Endodermal cell (in vitro differentiated cells): ENCODE data around the gene CXCL8. TPM values are rescaled to one million over a fixed set of nuclear protein-coding genes. Genes with fewer than 3 reads are reported as not detected.

ENCODE experiments used
- DNase-seq: peaks from one replicate; pipeline ENCODE4 v3.0.0-alpha.2; 2017
- H3K27ac ChIP-seq: 2 replicates; pipeline ENCODE4 v1.5.1; 2013; ENCODE audit warnings: mild to moderate bottlenecking, low read depth, low read length, moderate library complexity
- H3K27me3 ChIP-seq: 2 replicates; pipeline ENCODE4 v1.6.1; 2013; ENCODE audit warnings: mild to moderate bottlenecking, low read length, moderate library complexity; ENCODE audit not compliant: insufficient read depth, control insufficient read depth, poor library complexity, severe bottlenecking
- H3K36me3 ChIP-seq: 2 replicates; pipeline ENCODE4 v1.7.0; 2013; ENCODE audit warnings: mild to moderate bottlenecking, low read length, moderate library complexity; ENCODE audit not compliant: control insufficient read depth, insufficient read depth
- H3K4me1 ChIP-seq: one replicate; pipeline ENCODE4 v1.7.0; 2013; ENCODE audit warnings: low read length; ENCODE audit not compliant: control insufficient read depth, insufficient read depth
- H3K4me3 ChIP-seq: 2 replicates; pipeline ENCODE4 v1.5.1; 2013; ENCODE audit warnings: mild to moderate bottlenecking, low read length, moderate library complexity
- H3K9ac ChIP-seq: 2 replicates; pipeline ENCODE4 v1.6.1; 2013; ENCODE audit warnings: mild to moderate bottlenecking, low read length, moderate library complexity; ENCODE audit not compliant: poor library complexity, severe bottlenecking; ENCODE audit errors: extremely low read depth
- H3K9me3 ChIP-seq: 2 replicates; pipeline ENCODE4 v1.6.1; 2013; ENCODE audit warnings: mild to moderate bottlenecking, low read length, moderate library complexity; ENCODE audit not compliant: control insufficient read depth
- H3K27ac Mint-ChIP-seq: 2 replicates; pipeline ENCODE4 v1.8.0; 2020; ENCODE audit warnings: mixed read lengths
- H3K27me3 Mint-ChIP-seq: 2 replicates; pipeline ENCODE4 v1.8.0; 2021; ENCODE audit warnings: mild to moderate bottlenecking, mixed read lengths; ENCODE audit not compliant: insufficient read depth
- H3K36me3 Mint-ChIP-seq: 2 replicates; pipeline ENCODE4 v1.8.0; 2020; ENCODE audit warnings: low read depth, mixed read lengths
- H3K4me1 Mint-ChIP-seq: 2 replicates; pipeline ENCODE4 v1.8.0; 2020; ENCODE audit warnings: mixed read lengths
- H3K4me3 Mint-ChIP-seq: 2 replicates; pipeline ENCODE4 v1.8.0; 2020; ENCODE audit warnings: mild to moderate bottlenecking, moderate library complexity, mixed read lengths
- H3K9me3 Mint-ChIP-seq: 2 replicates; pipeline ENCODE4 v1.8.0; 2020; ENCODE audit warnings: mild to moderate bottlenecking, mixed read lengths
- CTCF ChIP-seq: fragments of 200-600 bp; sonication (generic); conservative IDR thresholded peaks from 2 replicates; pipeline ENCODE4 v1.5.0; 2021; ENCODE audit warnings: antibody characterized with exemption, mild to moderate bottlenecking
- WGBS, 2 experiments: methylation state at CpG; one replicate each; pipeline versions ENCODE4 v1.1.5 to v1.1.7; 2013; ENCODE audit warnings: missing lambda C conversion rate in 2 of 2, mixed read lengths in 1 of 2; ENCODE audit not compliant: insufficient coverage in 1 of 2, insufficient read length in 1 of 2; 5-methylcytosine and 5-hydroxymethylcytosine counted together
- total RNA-seq, 2 donors: library from RNA; stranded (reverse); fragmentation: NEBNext Ultra II Directional in 1 of 2; extraction: Animal tissue kit (Norgen Biotek cat#: 25700) in 1 of 2; gene quantifications; 2 replicates in 1 of 2; 3 replicates in 1 of 2; pipeline ENCODE4 v1.2.1, GENCODE V29; 2021

The CXCL8 gene
- total RNA-seq, 2 donors from 2014 or later = not detected

GRCh38 chr4:73713650-73714049 is 26.7 kb upstream of the CXCL8 start:
- H3K4me3 ChIP-seq = no peak overlapping the region
- no peaks in the 10 kb centered on the region for H3K9me3 ChIP-seq
- DNase-seq = no peak
- H3K36me3 Mint-ChIP-seq = no peaks in the 10 kb centered on the region
- H3K9ac ChIP-seq = no peak overlapping the region
- H3K27ac ChIP-seq = no peak overlapping the region
- no peaks in the 10 kb centered on the region for H3K27me3 Mint-ChIP-seq
- no peaks in the 10 kb centered on the region for H3K4me1 ChIP-seq
- H3K27ac Mint-ChIP-seq = no peak overlapping the region
- H3K27me3 ChIP-seq = no peaks in the 10 kb centered on the region
- H3K4me1 Mint-ChIP-seq = no peaks in the 10 kb centered on the region
- no peaks in the 10 kb centered on the region for H3K36me3 ChIP-seq
- no peaks in the 10 kb centered on the region for H3K9me3 Mint-ChIP-seq
- H3K4me3 Mint-ChIP-seq = no peak overlapping the region
- TF ChIP-seq CTCF = no peak
- 89 to 98% methylated on average over 3 of the region's 3 CpGs for WGBS, 2 experiments

- H3K4me3 ChIP-seq = no peak overlapping the region
- H3K9me3 ChIP-seq = no peaks in the 10 kb centered on the region
- H3K4me1 Mint-ChIP-seq = no peaks in the 10 kb centered on the region
- no peaks in the 10 kb centered on the region for H3K9me3 Mint-ChIP-seq
- TF ChIP-seq CTCF = no peak
- no peak overlapping the region for H3K27ac ChIP-seq
- no peak overlapping the region for H3K9ac ChIP-seq
- 60% methylated on average over 1 of the region's 2 CpGs; no CpG with 5 or more reads in 1 of the 2 experiments for WGBS, 2 experiments
- H3K4me1 ChIP-seq = no peaks in the 10 kb centered on the region
- no peak overlapping the region for H3K4me3 Mint-ChIP-seq
- H3K27me3 ChIP-seq = no peaks in the 10 kb centered on the region
- DNase-seq = no peak
- no peaks in the 10 kb centered on the region for H3K36me3 Mint-ChIP-seq
- H3K27me3 Mint-ChIP-seq = no peaks in the 10 kb centered on the region
- H3K36me3 ChIP-seq = no peaks in the 10 kb centered on the region
- no peak overlapping the region for H3K27ac Mint-ChIP-seq
These were observed 25.7 kb upstream of the CXCL8 start for GRCh38 chr4:73714647-73715046.

GRCh38 chr4:73715659-73716058 is 24.7 kb upstream of the CXCL8 start:
- Histone ChIP-seq H3K27me3 (no peaks in the 10 kb centered on the region), H3K4me3 (no peak overlapping the region), H3K4me1 (no peaks in the 10 kb centered on the region), H3K27ac (no peak overlapping the region), H3K9me3 (no peaks in the 10 kb centered on the region), H3K9ac (no peak overlapping the region), H3K36me3 (no peaks in the 10 kb centered on the region)
- H3K27ac Mint-ChIP-seq = no peak overlapping the region
- H3K36me3 Mint-ChIP-seq = no peaks in the 10 kb centered on the region
- WGBS, 2 experiments = 78 to 80% methylated on average over 1 to 2 of the region's 2 CpGs
- no peak for DNase-seq
- no peak for TF ChIP-seq CTCF
- H3K9me3 Mint-ChIP-seq = no peaks in the 10 kb centered on the region
- H3K4me3 Mint-ChIP-seq = no peak overlapping the region
- no peaks in the 10 kb centered on the region for H3K27me3 Mint-ChIP-seq
- no peaks in the 10 kb centered on the region for H3K4me1 Mint-ChIP-seq
